DND-41 (cell line): Measurements from ENCODE around the gene TXNRD1.

Experiments used
- ATAC-seq: fragments of 200-7000 bp; cut with Tn5 transposase; 3 replicates; pipeline ENCODE4 v1.9.1; 2021; ENCODE audit warnings: low read depth; ENCODE audit not compliant: insufficient read depth
- DNase-seq: peaks from one replicate; pipeline ENCODE4 v3.0.0-alpha.2; 2020
- H2AFZ ChIP-seq: 2 replicates; pipeline ENCODE4 v1.6.0; 2012; ENCODE audit warnings: low read depth, low read length
- H3K27ac ChIP-seq: 2 replicates; pipeline ENCODE4 v1.5.1; 2012; ENCODE audit warnings: low read length, inconsistent platforms
- H3K27me3 ChIP-seq: fragments of 200-600 bp; sonication (generic); 2 replicates; pipeline ENCODE4 v1.6.0; 2012; ENCODE audit warnings: low read length, mild to moderate bottlenecking, inconsistent platforms; ENCODE audit not compliant: insufficient read depth, poor library complexity
- H3K36me3 ChIP-seq: 2 replicates; pipeline ENCODE4 v1.5.1; 2012; ENCODE audit warnings: low read length, inconsistent platforms; ENCODE audit not compliant: insufficient read depth
- H3K4me1 ChIP-seq: 2 replicates; pipeline ENCODE4 v1.5.1; 2012; ENCODE audit warnings: mild to moderate bottlenecking, low read length; ENCODE audit not compliant: insufficient read depth
- H3K4me2 ChIP-seq: 2 replicates; pipeline ENCODE4 v1.6.0; 2012; ENCODE audit warnings: mild to moderate bottlenecking, moderate library complexity, low read length, inconsistent platforms; ENCODE audit not compliant: insufficient read depth
- H3K4me3 ChIP-seq, 2 experiments: fragments of 200-600 bp in 1 of 2; shearing (Covaris generic) in 1 of 2; 2 replicates each; pipeline ENCODE4 v1.5.1; 2012 to 2016; ENCODE audit warnings: inconsistent platforms in 2 of 2, low read length in 2 of 2, mild to moderate bottlenecking in 2 of 2, low read depth in 1 of 2, moderate library complexity in 1 of 2
- H3K79me2 ChIP-seq: 2 replicates; pipeline ENCODE4 v1.6.0; 2012; ENCODE audit warnings: low read length, inconsistent platforms; ENCODE audit not compliant: insufficient read depth
- H3K9ac ChIP-seq: 2 replicates; pipeline ENCODE4 v1.6.0; 2012; ENCODE audit warnings: low read depth, mild to moderate bottlenecking, inconsistent platforms, low read length, moderate library complexity
- H3K9me3 ChIP-seq: 2 replicates; pipeline ENCODE4 v1.5.1; 2012; ENCODE audit warnings: low read length, moderate library complexity, mild to moderate bottlenecking, inconsistent platforms; ENCODE audit not compliant: insufficient read depth, severe bottlenecking
- H4K20me1 ChIP-seq: 2 replicates; pipeline ENCODE4 v1.6.0; 2012; ENCODE audit warnings: low read length; ENCODE audit not compliant: insufficient read depth
- CTCF ChIP-seq: IDR thresholded peaks from 2 replicates; pipeline ENCODE4 v1.5.1; 2012; ENCODE audit warnings: borderline replicate concordance, low read length, moderate library complexity, mild to moderate bottlenecking; ENCODE audit not compliant: poor library complexity, severe bottlenecking; ENCODE audit errors: extremely low read depth
- EZH2 ChIP-seq: IDR thresholded peaks from 3 replicates; pipeline ENCODE4 v1.6.1; 2012; ENCODE audit warnings: borderline replicate concordance, low read depth, mild to moderate bottlenecking, moderate library complexity, low read length, inconsistent platforms; ENCODE audit not compliant: severe bottlenecking

Gene TXNRD1

GRCh38 chr12:104309446-104309993 lies 93.9 kb downstream of the TXNRD1 start:
- TF ChIP-seq CTCF: no peak
- no peak for TF ChIP-seq EZH2
- peaks cover 54% of the 10 kb centered on the region for H3K36me3 ChIP-seq
- H3K4me2 ChIP-seq: no peak overlapping the region
- no peak overlapping the region for H3K9ac ChIP-seq
- no peak overlapping the region for H2AFZ ChIP-seq
- peaks cover 35% of the 10 kb centered on the region; the same call in 1 of the 2 replicates for H4K20me1 ChIP-seq
- peaks cover 67% of the 10 kb centered on the region for H3K79me2 ChIP-seq
- no peaks in the 10 kb centered on the region for H3K27me3 ChIP-seq
- H3K4me1 ChIP-seq: no peaks in the 10 kb centered on the region
- H3K9me3 ChIP-seq: no peaks in the 10 kb centered on the region
- DNase-seq (no peak), ATAC-seq (no peak)
- H3K4me3 ChIP-seq: no peak overlapping the region
- H3K27ac ChIP-seq: no peak overlapping the region

GRCh38 chr12:104310751-104311633 lies 95.4 kb downstream of the TXNRD1 start:
- Histone ChIP-seq H3K9ac (no peak overlapping the region), H2AFZ (no peak overlapping the region), H3K27me3 (no peaks in the 10 kb centered on the region), H3K4me2 (no peak overlapping the region), H3K4me1 (no peaks in the 10 kb centered on the region), H3K27ac (no peak overlapping the region), H3K79me2 (peaks cover 55% of the 10 kb centered on the region), H3K36me3 (peaks cover 62% of the 10 kb centered on the region), H4K20me1 (peaks cover 26% of the 10 kb centered on the region; the same call in 1 of the 2 replicates), H3K4me3 (no peak overlapping the region), H3K9me3 (no peaks in the 10 kb centered on the region)
- DNase-seq: no peak
- no peak for TF ChIP-seq EZH2
- TF ChIP-seq CTCF: no peak
- ATAC-seq: no peak

GRCh38 chr12:104312202-104312601 lies 96.6 kb downstream of the TXNRD1 start:
- H3K27me3 ChIP-seq: no peaks in the 10 kb centered on the region
- TF ChIP-seq CTCF (no peak), EZH2 (no peak)
- peaks cover 43% of the 10 kb centered on the region for H3K79me2 ChIP-seq
- H2AFZ ChIP-seq: no peak overlapping the region
- no peak for DNase-seq
- H3K9ac ChIP-seq: no peak overlapping the region
- H3K27ac ChIP-seq: no peak overlapping the region
- no peaks in the 10 kb centered on the region for H3K4me1 ChIP-seq
- peaks cover 71% of the 10 kb centered on the region for H3K36me3 ChIP-seq
- no peaks in the 10 kb centered on the region for H3K9me3 ChIP-seq
- H4K20me1 ChIP-seq: peaks cover 16% of the 10 kb centered on the region; the same call in 1 of the 2 replicates
- no peak for ATAC-seq
- no peak overlapping the region for H3K4me3 ChIP-seq
- no peak overlapping the region for H3K4me2 ChIP-seq
